Measurements from ENCODE around the gene TRUB1.

- TF ChIP-seq EZH2 (IDR thresholded peaks at IDR 0.05; ENCODE audit: borderline replicate concordance, low read depth, low read length, poor library complexity, severe bottlenecking) (no peak), CTCF (conservative IDR thresholded peaks at IDR 0.05; ENCODE audit: low read depth, low read length) (no peak)
These were observed 29.1 kb downstream of the TRUB1 start for GRCh38 chr10:114967071-114967470.

All from A673 (cell line).